Heart left ventricle (tissue), 13 donors: ENCODE data around the gene NECTIN2.

Experiments
- POLR2A ChIP-seq, 2 donors: fragments of 450-650 bp; IDR thresholded peaks; one replicate each; pipeline ENCODE4 v1.6.1; 2017; ENCODE audit warnings: antibody characterized with exemption in 2 of 2, mild to moderate bottlenecking in 2 of 2, moderate library complexity in 2 of 2
- TF ChIP-seq, protein P1 (sequence below), 12 donors: fragments of 200-600 bp; sonication (generic) in 4 of 12; IDR thresholded peaks; one replicate each; pipeline versions ENCODE4 v1.5.0 to v1.8.0; 2018 to 2022; ENCODE audit warnings: antibody characterized with exemption in 12 of 12, mild to moderate bottlenecking in 5 of 12
- donor health status: ischemic (EF 13 %, LVEDD 7.1; RV severe dilation, severe dysfunction).
- donor health status: DM: no; HTN: yes; CAD: no.
- donor health status: DM: no; HTN: no; CAD: no.
- donor health status: ischemic (EF 25% LVEDD 6.9; RV normal size, moderate dysfunction).
- donor health status: ischemic (EF 25% LVEDD 5.7; RV mildly dilated, moderate dysfunction).
- donor health status: ischemic (EF 35%, LVEDD 5.7; RV mildly dilated, moderate dysfunction).
- donor health status: nonischemic (EF 11% LVEDD 7.7; RV severe dilation, severe dysfunction).
- donor health status: DM: yes; HTN: yes; CAD: no.
- donor health status: PGD.
- donor health status: ischemic (EF 29% LVEDD 5.4; RV normal size, mild dysfunction).
- donor health status: nonischemic (EF 23%, LVEDD 6.1; RV moderate dilation, normal function).

DNA sequence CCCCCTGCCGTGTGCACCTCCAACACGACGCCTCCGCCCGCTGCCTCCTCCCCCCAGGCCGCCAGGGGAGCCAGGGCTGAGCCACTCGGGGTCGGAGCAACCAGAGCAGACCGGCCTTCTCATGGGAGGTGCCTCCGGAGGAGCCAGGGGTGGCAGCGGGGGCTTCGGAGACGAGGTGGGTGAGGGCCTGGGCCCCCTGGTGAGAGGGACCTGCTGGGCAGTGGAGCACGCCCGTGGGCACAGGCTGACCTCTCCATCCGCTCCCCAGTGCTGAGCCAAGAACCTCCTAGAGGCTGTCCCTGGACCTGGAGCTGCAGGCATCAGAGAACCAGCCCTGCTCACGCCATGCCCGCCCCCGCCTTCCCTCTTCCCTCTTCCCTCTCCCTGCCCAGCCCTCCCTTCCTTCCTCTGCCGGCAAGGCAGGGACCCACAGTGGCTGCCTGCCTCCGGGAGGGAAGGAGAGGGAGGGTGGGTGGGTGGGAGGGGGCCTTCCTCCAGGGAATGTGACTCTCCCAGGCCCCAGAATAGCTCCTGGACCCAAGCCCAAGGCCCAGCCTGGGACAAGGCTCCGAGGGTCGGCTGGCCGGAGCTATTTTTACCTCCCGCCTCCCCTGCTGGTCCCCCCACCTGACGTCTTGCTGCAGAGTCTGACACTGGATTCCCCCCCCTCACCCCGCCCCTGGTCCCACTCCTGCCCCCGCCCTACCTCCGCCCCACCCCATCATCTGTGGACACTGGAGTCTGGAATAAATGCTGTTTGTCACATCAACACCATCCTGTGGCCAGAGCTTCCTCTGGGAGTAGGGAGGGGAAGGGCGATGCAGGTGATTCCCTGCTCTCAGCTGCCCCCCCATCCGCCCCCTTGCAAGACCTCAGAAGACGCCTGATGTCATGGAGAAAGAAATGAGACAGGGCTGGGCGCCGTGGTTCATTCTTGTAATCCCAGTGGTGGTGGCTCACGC lies 25.2 kb upstream of the NECTIN2 start:
- TF ChIP-seq, protein P1, sequence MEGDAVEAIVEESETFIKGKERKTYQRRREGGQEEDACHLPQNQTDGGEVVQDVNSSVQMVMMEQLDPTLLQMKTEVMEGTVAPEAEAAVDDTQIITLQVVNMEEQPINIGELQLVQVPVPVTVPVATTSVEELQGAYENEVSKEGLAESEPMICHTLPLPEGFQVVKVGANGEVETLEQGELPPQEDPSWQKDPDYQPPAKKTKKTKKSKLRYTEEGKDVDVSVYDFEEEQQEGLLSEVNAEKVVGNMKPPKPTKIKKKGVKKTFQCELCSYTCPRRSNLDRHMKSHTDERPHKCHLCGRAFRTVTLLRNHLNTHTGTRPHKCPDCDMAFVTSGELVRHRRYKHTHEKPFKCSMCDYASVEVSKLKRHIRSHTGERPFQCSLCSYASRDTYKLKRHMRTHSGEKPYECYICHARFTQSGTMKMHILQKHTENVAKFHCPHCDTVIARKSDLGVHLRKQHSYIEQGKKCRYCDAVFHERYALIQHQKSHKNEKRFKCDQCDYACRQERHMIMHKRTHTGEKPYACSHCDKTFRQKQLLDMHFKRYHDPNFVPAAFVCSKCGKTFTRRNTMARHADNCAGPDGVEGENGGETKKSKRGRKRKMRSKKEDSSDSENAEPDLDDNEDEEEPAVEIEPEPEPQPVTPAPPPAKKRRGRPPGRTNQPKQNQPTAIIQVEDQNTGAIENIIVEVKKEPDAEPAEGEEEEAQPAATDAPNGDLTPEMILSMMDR (IDR thresholded peaks at IDR 0.05) = peak in 1 of 12 donors; percentile 20
- TF ChIP-seq POLR2A (IDR thresholded peaks at IDR 0.05) = no peak
